Sigmoid colon (tissue), 3 donors: Measurements from ENCODE around the gene TNRC18.

Experiments used
- POLR2A ChIP-seq, 2 donors: fragments of 450-650 bp; IDR thresholded peaks; one replicate each; pipeline ENCODE4 v1.6.1; 2016; ENCODE audit warnings: antibody characterized with exemption in 2 of 2, mild to moderate bottlenecking in 2 of 2, moderate library complexity in 2 of 2
- TF ChIP-seq, protein P1 (sequence below), 4 experiments: fragments of 450-650 bp in 3 of 4; fragments of 200-600 bp in 1 of 4; IDR thresholded peaks; one replicate each; pipeline ENCODE4 v1.5.1; 2016 to 2019; ENCODE audit warnings: antibody characterized with exemption in 4 of 4, mild to moderate bottlenecking in 3 of 4, moderate library complexity in 2 of 4

DNA sequence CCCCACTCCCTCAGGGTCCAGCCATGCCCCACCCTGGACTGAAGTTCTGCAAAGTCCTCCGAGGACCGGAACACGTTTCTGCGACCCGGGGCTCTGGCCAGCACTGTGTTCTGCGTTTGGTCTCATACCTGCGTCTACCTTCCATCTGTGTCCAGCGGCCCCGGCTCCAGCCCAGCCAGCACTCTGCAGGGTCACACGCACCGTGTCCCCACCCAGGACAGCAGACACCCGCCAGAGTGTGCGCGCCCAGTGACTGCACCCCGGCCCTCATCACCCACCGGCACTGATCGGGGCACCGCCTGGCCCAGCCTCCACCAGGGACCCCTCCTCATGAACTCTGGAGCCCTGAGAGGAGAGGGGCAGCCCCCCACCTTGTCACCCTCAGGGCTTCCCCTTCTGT is 120.6 kb downstream of the TNRC18 start:
- TF ChIP-seq POLR2A (IDR thresholded peaks at IDR 0.05), result no peak
- TF ChIP-seq, protein P1, sequence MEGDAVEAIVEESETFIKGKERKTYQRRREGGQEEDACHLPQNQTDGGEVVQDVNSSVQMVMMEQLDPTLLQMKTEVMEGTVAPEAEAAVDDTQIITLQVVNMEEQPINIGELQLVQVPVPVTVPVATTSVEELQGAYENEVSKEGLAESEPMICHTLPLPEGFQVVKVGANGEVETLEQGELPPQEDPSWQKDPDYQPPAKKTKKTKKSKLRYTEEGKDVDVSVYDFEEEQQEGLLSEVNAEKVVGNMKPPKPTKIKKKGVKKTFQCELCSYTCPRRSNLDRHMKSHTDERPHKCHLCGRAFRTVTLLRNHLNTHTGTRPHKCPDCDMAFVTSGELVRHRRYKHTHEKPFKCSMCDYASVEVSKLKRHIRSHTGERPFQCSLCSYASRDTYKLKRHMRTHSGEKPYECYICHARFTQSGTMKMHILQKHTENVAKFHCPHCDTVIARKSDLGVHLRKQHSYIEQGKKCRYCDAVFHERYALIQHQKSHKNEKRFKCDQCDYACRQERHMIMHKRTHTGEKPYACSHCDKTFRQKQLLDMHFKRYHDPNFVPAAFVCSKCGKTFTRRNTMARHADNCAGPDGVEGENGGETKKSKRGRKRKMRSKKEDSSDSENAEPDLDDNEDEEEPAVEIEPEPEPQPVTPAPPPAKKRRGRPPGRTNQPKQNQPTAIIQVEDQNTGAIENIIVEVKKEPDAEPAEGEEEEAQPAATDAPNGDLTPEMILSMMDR (IDR thresholded peaks at IDR 0.05), result no peak
